ENCODE measurements around the gene CCDC180. TPM values are rescaled to one million over a fixed set of nuclear protein-coding genes. Genes with fewer than 3 reads are reported as not detected.
"Not testable (repeated sequence)": the region's sequence is repeated elsewhere in the genome, so short reads cannot be mapped to it uniquely, and the experiment has no call there.

CCDC180 gene
- total RNA-seq (1 to 10 TPM; 1.3 to 3.1 TPM), polyA plus RNA-seq (under 1 TPM; 0.09 to 0.35 TPM)

DNA sequence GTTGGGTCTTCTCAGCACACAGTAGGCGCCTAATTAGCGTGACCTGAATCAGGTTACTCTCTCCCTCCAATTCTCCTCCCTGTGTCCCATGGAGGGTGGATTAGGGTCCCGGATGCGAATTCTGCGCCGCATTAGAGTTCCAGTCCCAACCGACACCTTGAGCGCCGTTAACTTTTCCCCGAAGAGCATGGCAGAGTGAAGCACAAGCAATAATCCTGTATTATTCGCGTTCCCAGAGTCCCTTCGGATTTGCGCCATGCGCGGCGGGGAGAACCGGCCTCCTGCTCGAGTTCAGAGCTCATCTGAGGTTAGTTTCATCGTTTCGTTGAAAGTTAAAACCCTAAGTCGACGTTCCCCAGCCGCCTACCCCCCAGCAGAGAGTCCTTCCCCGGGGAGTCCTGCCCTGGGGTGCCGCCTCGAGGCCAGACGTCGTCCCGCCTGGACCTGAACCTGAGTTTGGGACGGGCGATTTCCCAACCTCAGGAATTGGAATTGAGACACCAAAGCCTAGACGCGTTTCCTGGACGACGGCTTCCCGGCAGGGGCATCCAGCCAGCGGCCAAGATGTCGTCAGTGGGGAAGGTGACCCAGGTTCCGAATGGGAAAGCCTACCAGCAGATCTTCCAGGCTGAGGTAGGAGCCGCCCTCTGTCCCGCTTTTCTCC is at the start of gene CCDC180:
CCDC180 (plus strand) TSS at position 160 of the 664 bp plus-strand sequence; CDS start at position 565, 405 bp downstream.
- no peak for DNase-seq (ENCODE audit: low spot score)
- peak within 1 kb of the TSS; percentile 2 to 28 (median 13) for H3K4me3 ChIP-seq (ENCODE audit: low read depth in 1 of 3, low read length in 3 of 3)
- H3K27ac ChIP-seq (ENCODE audit: low read depth in 1 of 2, low read length in 2 of 2), result no peak within 1 kb of the TSS
- no peak within 1 kb of the TSS for H3K9ac ChIP-seq (ENCODE audit: low read depth in 1 of 2, low read length in 2 of 2)
- H3K27me3 ChIP-seq (ENCODE audit: control insufficient read depth in 4 of 4, insufficient read depth in 4 of 4, low read length in 3 of 4), result no peaks in the 10 kb centered on the region
- WGBS, result 30% methylated on average over 42 of the region's 42 CpGs
- peaks cover 2 to 7% (median 6%) of the 10 kb centered on the region in 4 donors for H3K4me1 ChIP-seq (ENCODE audit: control insufficient read depth in 4 of 4, insufficient read depth in 4 of 4, low read length in 3 of 4)
- TF ChIP-seq JUND (IDR thresholded peaks at IDR 0.05), result no peak
- TF ChIP-seq FOXA1 (IDR thresholded peaks at IDR 0.05), result no peak
- no peak for TF ChIP-seq HNF4G (IDR thresholded peaks at IDR 0.05)
- peak in 1 of 2 donors; percentile 46 for TF ChIP-seq RAD21 (IDR thresholded peaks at IDR 0.05)
- TF ChIP-seq RXRA (IDR thresholded peaks at IDR 0.05), result peak in 1 of 2 donors; percentile 62
- no peak for TF ChIP-seq FOXA2 (IDR thresholded peaks at IDR 0.05)
- peak in 1 of 2 donors; percentile 33 for TF ChIP-seq HNF4A (conservative IDR thresholded peaks at IDR 0.05)
- no peak for TF ChIP-seq NR2F2 (IDR thresholded peaks at IDR 0.05)
- TF ChIP-seq, protein P1, sequence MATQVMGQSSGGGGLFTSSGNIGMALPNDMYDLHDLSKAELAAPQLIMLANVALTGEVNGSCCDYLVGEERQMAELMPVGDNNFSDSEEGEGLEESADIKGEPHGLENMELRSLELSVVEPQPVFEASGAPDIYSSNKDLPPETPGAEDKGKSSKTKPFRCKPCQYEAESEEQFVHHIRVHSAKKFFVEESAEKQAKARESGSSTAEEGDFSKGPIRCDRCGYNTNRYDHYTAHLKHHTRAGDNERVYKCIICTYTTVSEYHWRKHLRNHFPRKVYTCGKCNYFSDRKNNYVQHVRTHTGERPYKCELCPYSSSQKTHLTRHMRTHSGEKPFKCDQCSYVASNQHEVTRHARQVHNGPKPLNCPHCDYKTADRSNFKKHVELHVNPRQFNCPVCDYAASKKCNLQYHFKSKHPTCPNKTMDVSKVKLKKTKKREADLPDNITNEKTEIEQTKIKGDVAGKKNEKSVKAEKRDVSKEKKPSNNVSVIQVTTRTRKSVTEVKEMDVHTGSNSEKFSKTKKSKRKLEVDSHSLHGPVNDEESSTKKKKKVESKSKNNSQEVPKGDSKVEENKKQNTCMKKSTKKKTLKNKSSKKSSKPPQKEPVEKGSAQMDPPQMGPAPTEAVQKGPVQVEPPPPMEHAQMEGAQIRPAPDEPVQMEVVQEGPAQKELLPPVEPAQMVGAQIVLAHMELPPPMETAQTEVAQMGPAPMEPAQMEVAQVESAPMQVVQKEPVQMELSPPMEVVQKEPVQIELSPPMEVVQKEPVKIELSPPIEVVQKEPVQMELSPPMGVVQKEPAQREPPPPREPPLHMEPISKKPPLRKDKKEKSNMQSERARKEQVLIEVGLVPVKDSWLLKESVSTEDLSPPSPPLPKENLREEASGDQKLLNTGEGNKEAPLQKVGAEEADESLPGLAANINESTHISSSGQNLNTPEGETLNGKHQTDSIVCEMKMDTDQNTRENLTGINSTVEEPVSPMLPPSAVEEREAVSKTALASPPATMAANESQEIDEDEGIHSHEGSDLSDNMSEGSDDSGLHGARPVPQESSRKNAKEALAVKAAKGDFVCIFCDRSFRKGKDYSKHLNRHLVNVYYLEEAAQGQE (IDR thresholded peaks at IDR 0.05), result no peak
- peak; percentile 15 for TF ChIP-seq SP1 (IDR thresholded peaks at IDR 0.05)
- TF ChIP-seq EGR1 (IDR thresholded peaks at IDR 0.05; ENCODE audit: low read depth in 2 of 2), result no peak
- TF ChIP-seq MAX (IDR thresholded peaks at IDR 0.05), result no peak
- no peak for TF ChIP-seq ZBTB33 (IDR thresholded peaks at IDR 0.05)
- H3K9me3 ChIP-seq (ENCODE audit: control insufficient read depth in 4 of 4, low read length in 3 of 4), result peaks cover 0 to 5% (median 0%) of the 10 kb centered on the region in 4 donors
- H3K36me3 ChIP-seq (ENCODE audit: control insufficient read depth in 4 of 4, insufficient read depth in 3 of 4, low read depth in 1 of 4, low read length in 3 of 4), result peaks cover 0 to 4% (median 0%) of the 10 kb centered on the region in 4 donors

GRCh38 chr9:97259834-97260514 is 47.5 kb upstream of the CCDC180 start:
- not testable (repeated sequence) for H3K4me1 ChIP-seq (ENCODE audit: control insufficient read depth in 4 of 4, insufficient read depth in 4 of 4, low read length in 3 of 4); H3K27me3 ChIP-seq (ENCODE audit: control insufficient read depth in 4 of 4, insufficient read depth in 4 of 4, low read length in 3 of 4); H3K4me3 ChIP-seq (ENCODE audit: low read depth in 1 of 3, low read length in 3 of 3); H3K36me3 ChIP-seq (ENCODE audit: control insufficient read depth in 4 of 4, insufficient read depth in 3 of 4, low read depth in 1 of 4, low read length in 3 of 4); H3K9me3 ChIP-seq (ENCODE audit: control insufficient read depth in 4 of 4, low read length in 3 of 4); H3K9ac ChIP-seq (ENCODE audit: low read depth in 1 of 2, low read length in 2 of 2); DNase-seq (ENCODE audit: low spot score); H3K27ac ChIP-seq (ENCODE audit: low read depth in 1 of 2, low read length in 2 of 2)
- WGBS, result 86% methylated on average over 4 of the region's 4 CpGs

Measured in liver (tissue), 9 donors.